SJSA1 (cell line): ENCODE results near the gene SLIT3. TPM values are rescaled to one million over a fixed set of nuclear protein-coding genes. Genes with fewer than 3 reads are reported as not detected.

Experiments used
- DNase-seq, 2 experiments: peaks; one replicate each; pipeline ENCODE4 v3.0.0-alpha.2; 2015 to 2020; ENCODE audit warnings: low spot score in 2 of 2, low read depth in 1 of 2
- H3K27ac ChIP-seq: fragments of 250-450 bp; sonication (Bioruptor Pico); 2 replicates; pipeline ENCODE4 v1.5.1; 2020; ENCODE audit warnings: mild to moderate bottlenecking, moderate library complexity
- H3K27me3 ChIP-seq: fragments of 250-450 bp; sonication (Bioruptor Pico); replicated peaks from 2 replicates; pipeline ENCODE4 v1.5.1; 2020; ENCODE audit warnings: mild to moderate bottlenecking, moderate library complexity
- H3K36me3 ChIP-seq: fragments of 250-450 bp; sonication (Bioruptor Pico); 2 replicates; pipeline ENCODE4 v1.5.1; 2020; ENCODE audit warnings: mild to moderate bottlenecking
- H3K4me1 ChIP-seq: fragments of 250-450 bp; sonication (Bioruptor Pico); replicated peaks from 2 replicates; pipeline ENCODE4 v1.6.1; 2021; ENCODE audit warnings: mild to moderate bottlenecking
- H3K4me3 ChIP-seq: fragments of 250-450 bp; sonication (Bioruptor Pico); 2 replicates; pipeline ENCODE4 v1.5.1; 2020; ENCODE audit warnings: mild to moderate bottlenecking
- H3K9me3 ChIP-seq: fragments of 250-450 bp; sonication (Bioruptor Pico); replicated peaks from 2 replicates; pipeline ENCODE4 v1.5.1; 2020; ENCODE audit warnings: mild to moderate bottlenecking
- total RNA-seq: library from RNA; depleted of rRNA; stranded (reverse); fragments of >200 nt; shearing (Covaris generic); gene quantifications from 2 replicates; pipeline ENCODE4 v1.2.3, GENCODE V29; 2014

The SLIT3 gene
- total RNA-seq, 1 experiment from 2014 or later, result 19.0 TPM

- Histone ChIP-seq H3K36me3 (no peaks in the 10 kb centered on the region), H3K27ac (no peak overlapping the region), H3K27me3 (no peaks in the 10 kb centered on the region), H3K4me3 (no peak overlapping the region), H3K9me3 (no peaks in the 10 kb centered on the region), H3K4me1 (no peaks in the 10 kb centered on the region)
- DNase-seq, result no peak
Observed at GRCh38 chr5:168916852-168917251, 384.1 kb downstream of the SLIT3 start.

DNA sequence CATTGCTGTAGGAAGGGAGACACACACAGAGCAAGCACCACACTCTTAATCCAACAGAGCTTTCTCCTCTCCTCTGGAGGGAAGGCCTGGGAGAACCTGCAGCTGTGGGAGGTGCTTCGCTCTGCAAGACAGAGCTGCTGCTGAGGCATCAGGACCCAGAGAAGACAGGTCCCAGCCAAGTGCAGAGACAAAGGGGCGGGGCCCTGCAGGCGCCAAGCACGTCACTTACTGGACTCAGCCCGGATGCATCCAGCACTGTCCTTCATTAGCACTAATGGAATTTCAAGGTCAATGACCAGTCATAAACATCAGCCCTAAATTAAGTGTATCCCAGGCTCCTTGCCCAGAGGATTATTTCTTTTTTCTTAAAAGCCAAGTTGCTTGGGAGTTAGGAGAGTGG is 384.7 kb downstream of the SLIT3 start:
- Histone ChIP-seq H3K36me3 (no peaks in the 10 kb centered on the region), H3K4me3 (no peak overlapping the region), H3K4me1 (no peaks in the 10 kb centered on the region), H3K27ac (no peak overlapping the region), H3K9me3 (no peaks in the 10 kb centered on the region), H3K27me3 (no peaks in the 10 kb centered on the region)
- DNase-seq, result no peak

DNA sequence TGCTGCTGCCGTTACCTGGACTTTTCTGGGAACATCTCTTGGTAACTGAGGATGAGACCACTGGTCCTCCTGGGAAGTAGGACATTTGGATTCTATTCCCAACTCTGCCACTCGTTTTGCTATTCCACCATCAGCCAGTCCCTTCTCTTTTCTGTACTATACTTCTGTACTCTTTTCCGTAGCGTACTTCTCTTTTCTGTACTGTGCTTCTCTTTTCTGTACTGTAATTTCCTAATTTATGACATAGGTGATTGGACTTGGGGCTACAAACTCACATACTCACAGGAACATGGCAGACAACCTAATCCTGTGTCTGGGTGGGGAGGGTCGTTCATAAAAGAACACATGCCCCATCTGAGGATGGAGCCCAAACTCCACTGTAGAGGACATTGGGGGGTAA is 386.4 kb downstream of the SLIT3 start:
- H3K4me3 ChIP-seq, result no peak overlapping the region

GRCh38 chr5:168910874-168911273 is 390.1 kb downstream of the SLIT3 start:
- no peak for DNase-seq
- Histone ChIP-seq H3K4me1 (peaks cover 9% of the 10 kb centered on the region), H3K27ac (no peak overlapping the region), H3K4me3 (no peak overlapping the region), H3K36me3 (no peaks in the 10 kb centered on the region), H3K9me3 (no peaks in the 10 kb centered on the region), H3K27me3 (no peaks in the 10 kb centered on the region)

More for the DNA sequence above, 386.4 kb downstream of the SLIT3 start:
- H3K36me3 ChIP-seq, result no peaks in the 10 kb centered on the region
- no peak for DNase-seq
- H3K9me3 ChIP-seq, result no peaks in the 10 kb centered on the region
- no peaks in the 10 kb centered on the region for H3K4me1 ChIP-seq
- H3K27me3 ChIP-seq, result no peaks in the 10 kb centered on the region
- H3K27ac ChIP-seq, result no peak overlapping the region

DNA sequence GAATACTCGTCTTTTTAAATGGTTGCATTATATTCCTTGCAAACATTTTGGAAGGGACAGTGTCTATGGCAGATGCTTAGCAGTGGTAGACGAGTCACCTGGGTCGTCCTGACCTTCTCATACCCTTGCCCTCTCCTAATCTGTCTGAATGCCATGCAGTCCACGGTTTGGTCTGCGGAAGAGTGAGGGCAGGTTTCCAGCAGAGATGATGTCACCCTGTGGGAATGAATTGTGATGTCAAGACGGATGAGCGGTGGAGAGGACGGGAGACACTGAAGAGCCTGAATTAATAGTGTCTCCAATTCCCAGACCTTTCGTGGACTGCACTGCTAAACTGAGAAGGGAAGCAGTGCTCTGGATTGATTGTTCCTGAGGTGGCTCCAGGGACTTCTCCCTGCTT is 392.7 kb downstream of the SLIT3 start:
- DNase-seq, result peak; percentile 68 to 77
- no peaks in the 10 kb centered on the region for H3K9me3 ChIP-seq
- H3K4me3 ChIP-seq, result no peak overlapping the region
- peaks cover 9% of the 10 kb centered on the region for H3K4me1 ChIP-seq
- no peaks in the 10 kb centered on the region for H3K27me3 ChIP-seq
- no peak overlapping the region for H3K27ac ChIP-seq
- no peaks in the 10 kb centered on the region for H3K36me3 ChIP-seq

GRCh38 chr5:168903061-168903460 is 397.9 kb downstream of the SLIT3 start:
- H3K27ac ChIP-seq, result no peak overlapping the region

GRCh38 chr5:168899673-168900072 is 401.3 kb downstream of the SLIT3 start:
- H3K9me3 ChIP-seq, result no peaks in the 10 kb centered on the region; the same call in 1 of the 2 replicates
- no peak for DNase-seq

More at GRCh38 chr5:168903061-168903460, 397.9 kb downstream of the SLIT3 start:
- Histone ChIP-seq H3K9me3 (no peaks in the 10 kb centered on the region; the same call in 1 of the 2 replicates), H3K27me3 (no peaks in the 10 kb centered on the region), H3K4me1 (peaks cover under 1% of the 10 kb centered on the region), H3K36me3 (no peaks in the 10 kb centered on the region), H3K4me3 (no peak overlapping the region)
- no peak for DNase-seq

DNA sequence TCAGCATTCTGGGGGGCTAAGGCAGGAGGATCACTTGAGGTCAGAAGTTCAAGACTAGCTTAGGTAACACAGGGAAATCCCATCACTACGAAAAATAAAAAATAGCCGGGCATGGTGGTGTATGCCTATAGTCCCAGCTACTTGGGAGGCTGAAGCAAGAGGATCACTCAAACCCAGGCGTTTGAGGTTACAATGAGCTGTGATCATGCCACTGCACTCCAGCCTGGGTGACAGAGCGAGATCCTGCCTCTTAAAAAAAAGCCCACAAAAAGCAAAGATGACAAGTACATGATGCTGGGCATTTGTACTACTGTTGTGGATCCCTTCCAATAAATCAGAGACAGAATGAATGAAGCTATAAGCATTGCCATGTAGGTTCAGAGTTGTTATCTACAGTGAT is 401.7 kb downstream of the SLIT3 start:
- Histone ChIP-seq H3K27ac (no peak overlapping the region), H3K9me3 (no peaks in the 10 kb centered on the region; the same call in 1 of the 2 replicates), H3K27me3 (no peaks in the 10 kb centered on the region), H3K4me3 (no peak overlapping the region), H3K36me3 (no peaks in the 10 kb centered on the region), H3K4me1 (no peaks in the 10 kb centered on the region)
- no peak for DNase-seq

More at GRCh38 chr5:168899673-168900072, 401.3 kb downstream of the SLIT3 start:
- no peaks in the 10 kb centered on the region for H3K4me1 ChIP-seq
- no peak overlapping the region for H3K4me3 ChIP-seq
- H3K36me3 ChIP-seq, result no peaks in the 10 kb centered on the region
- no peak overlapping the region for H3K27ac ChIP-seq
- no peaks in the 10 kb centered on the region for H3K27me3 ChIP-seq

GRCh38 chr5:168898247-168898911 is 402.6 kb downstream of the SLIT3 start:
- DNase-seq, result no peak
- Histone ChIP-seq H3K36me3 (no peaks in the 10 kb centered on the region), H3K9me3 (no peaks in the 10 kb centered on the region; the same call in 1 of the 2 replicates), H3K27ac (no peak overlapping the region), H3K4me1 (no peaks in the 10 kb centered on the region), H3K27me3 (no peaks in the 10 kb centered on the region), H3K4me3 (no peak overlapping the region)

- H3K4me1 ChIP-seq, result no peaks in the 10 kb centered on the region
- no peak overlapping the region for H3K27ac ChIP-seq
Observed at GRCh38 chr5:168897387-168898122, 403.4 kb downstream of the SLIT3 start.

GRCh38 chr5:168895295-168896071 is 405.5 kb downstream of the SLIT3 start:
- DNase-seq, result no peak
- no peaks in the 10 kb centered on the region for H3K27me3 ChIP-seq
- H3K4me1 ChIP-seq, result no peaks in the 10 kb centered on the region
- no peak overlapping the region for H3K27ac ChIP-seq
- no peak overlapping the region for H3K4me3 ChIP-seq
- H3K36me3 ChIP-seq, result no peaks in the 10 kb centered on the region
- H3K9me3 ChIP-seq, result no peaks in the 10 kb centered on the region; the same call in 1 of the 2 replicates

More at GRCh38 chr5:168897387-168898122, 403.4 kb downstream of the SLIT3 start:
- no peak for DNase-seq
- no peaks in the 10 kb centered on the region for H3K36me3 ChIP-seq
- H3K27me3 ChIP-seq, result no peaks in the 10 kb centered on the region
- no peak overlapping the region for H3K4me3 ChIP-seq
- no peaks in the 10 kb centered on the region; the same call in 1 of the 2 replicates for H3K9me3 ChIP-seq

DNA sequence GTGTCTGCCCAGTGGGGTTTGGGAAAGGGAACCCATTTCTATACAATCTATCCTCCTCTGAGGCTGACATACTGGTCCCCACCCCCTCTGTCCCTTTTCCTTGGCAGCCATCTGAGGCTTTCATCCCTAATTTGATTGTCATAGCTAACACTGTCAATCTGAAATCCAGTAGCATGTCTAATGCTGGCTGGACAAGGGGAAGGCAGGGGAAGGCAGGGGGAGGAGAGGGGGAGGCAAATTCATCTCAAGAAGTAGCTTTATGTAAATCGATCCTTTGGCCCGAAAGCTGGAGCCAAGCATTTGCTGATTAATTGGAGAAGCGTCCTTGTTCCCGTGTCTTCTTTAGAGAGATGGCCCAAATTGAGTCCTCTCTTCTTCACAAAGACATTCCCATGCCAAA is 407.7 kb downstream of the SLIT3 start:
- H3K36me3 ChIP-seq, result no peaks in the 10 kb centered on the region
- DNase-seq, result no peak
- H3K4me1 ChIP-seq, result no peaks in the 10 kb centered on the region
- H3K27ac ChIP-seq, result no peak overlapping the region
- H3K27me3 ChIP-seq, result no peaks in the 10 kb centered on the region
- H3K9me3 ChIP-seq, result no peaks in the 10 kb centered on the region
- H3K4me3 ChIP-seq, result no peak overlapping the region

- H3K9me3 ChIP-seq, result no peaks in the 10 kb centered on the region
- no peak overlapping the region for H3K27ac ChIP-seq
- H3K36me3 ChIP-seq, result no peaks in the 10 kb centered on the region
- no peaks in the 10 kb centered on the region for H3K27me3 ChIP-seq
- no peak overlapping the region for H3K4me3 ChIP-seq
- no peak for DNase-seq
- no peaks in the 10 kb centered on the region; the same call in 1 of the 2 replicates for H3K4me1 ChIP-seq
Observed at GRCh38 chr5:168892618-168893186, 408.2 kb downstream of the SLIT3 start.
